Measurements from ENCODE around the gene PATJ. TPM values are rescaled to one million over a fixed set of nuclear protein-coding genes. Genes with fewer than 3 reads are reported as not detected.

Gene PATJ
- total RNA-seq, 2 donors from 2014 or later: 74.3 to 81.7 TPM

- no peak for TF ChIP-seq CTCF (conservative IDR thresholded peaks at IDR 0.05)
- Histone ChIP-seq H3K36me3 (ENCODE audit: control insufficient read depth, insufficient read depth, low read length) (peaks cover 14% of the 10 kb centered on the region), H3K27ac (ENCODE audit: low read depth, low read length) (no peak overlapping the region), H3K4me3 (ENCODE audit: low read length) (no peak overlapping the region), H3K9ac (ENCODE audit: extremely low read depth, low read length, poor library complexity, severe bottlenecking) (no peak overlapping the region), H3K9me3 (ENCODE audit: control insufficient read depth, low read length) (no peaks in the 10 kb centered on the region), H3K27me3 (ENCODE audit: control insufficient read depth, insufficient read depth, low read length, poor library complexity, severe bottlenecking) (no peaks in the 10 kb centered on the region), H3K4me1 (ENCODE audit: control insufficient read depth, insufficient read depth, low read length) (peaks cover 12% of the 10 kb centered on the region)
- WGBS, 2 experiments (ENCODE audit: insufficient coverage in 1 of 2, insufficient read length in 1 of 2): 90 to 97% methylated on average over 2 to 9 of the region's 9 CpGs
- Mint-ChIP-seq H3K9me3 (no peaks in the 10 kb centered on the region), H3K27ac (peak overlapping the region; percentile 84), H3K36me3 (ENCODE audit: low read depth) (peaks cover 52% of the 10 kb centered on the region), H3K4me1 (peaks cover 16% of the 10 kb centered on the region), H3K27me3 (ENCODE audit: insufficient read depth) (no peaks in the 10 kb centered on the region), H3K4me3 (peak overlapping the region; percentile 5)
- DNase-seq: no peak
These were observed 77.1 kb downstream of the PATJ start for GRCh38 chr1:61819421-61819820.

- no peak overlapping the region for H3K4me3 ChIP-seq (ENCODE audit: low read length)
- Mint-ChIP-seq H3K4me3 (no peak overlapping the region), H3K4me1 (peaks cover 8% of the 10 kb centered on the region), H3K36me3 (ENCODE audit: low read depth) (peaks cover 71% of the 10 kb centered on the region), H3K27me3 (ENCODE audit: insufficient read depth) (no peaks in the 10 kb centered on the region), H3K9me3 (no peaks in the 10 kb centered on the region), H3K27ac (no peak overlapping the region)
- DNase-seq: no peak
- peaks cover 4% of the 10 kb centered on the region for H3K4me1 ChIP-seq (ENCODE audit: control insufficient read depth, insufficient read depth, low read length)
- H3K36me3 ChIP-seq (ENCODE audit: control insufficient read depth, insufficient read depth, low read length): peaks cover 28% of the 10 kb centered on the region
- no peak for TF ChIP-seq CTCF (conservative IDR thresholded peaks at IDR 0.05)
- H3K27ac ChIP-seq (ENCODE audit: low read depth, low read length): no peak overlapping the region
- 71% methylated on average over 1 of the region's 1 CpG; no CpG with 5 or more reads in 1 of the 2 experiments for whole genome bisulfite sequencing, 2 experiments (ENCODE audit: insufficient coverage in 1 of 2, insufficient read length in 1 of 2)
- no peak overlapping the region for H3K9ac ChIP-seq (ENCODE audit: extremely low read depth, low read length, poor library complexity, severe bottlenecking)
- no peaks in the 10 kb centered on the region for H3K27me3 ChIP-seq (ENCODE audit: control insufficient read depth, insufficient read depth, low read length, poor library complexity, severe bottlenecking)
- no peaks in the 10 kb centered on the region for H3K9me3 ChIP-seq (ENCODE audit: control insufficient read depth, low read length)
These were observed 83.1 kb downstream of the PATJ start for GRCh38 chr1:61825393-61825792.

GRCh38 chr1:61828805-61829204, 86.5 kb downstream of the PATJ start:
- Histone ChIP-seq H3K27ac (ENCODE audit: low read depth, low read length) (no peak overlapping the region), H3K4me3 (ENCODE audit: low read length) (no peak overlapping the region), H3K4me1 (ENCODE audit: control insufficient read depth, insufficient read depth, low read length) (peaks cover 4% of the 10 kb centered on the region), H3K9ac (ENCODE audit: extremely low read depth, low read length, poor library complexity, severe bottlenecking) (no peak overlapping the region), H3K27me3 (ENCODE audit: control insufficient read depth, insufficient read depth, low read length, poor library complexity, severe bottlenecking) (no peaks in the 10 kb centered on the region), H3K9me3 (ENCODE audit: control insufficient read depth, low read length) (no peaks in the 10 kb centered on the region), H3K36me3 (ENCODE audit: control insufficient read depth, insufficient read depth, low read length) (peaks cover 20% of the 10 kb centered on the region)
- H3K36me3 Mint-ChIP-seq (ENCODE audit: low read depth): peaks cover 68% of the 10 kb centered on the region
- H3K9me3 Mint-ChIP-seq: no peaks in the 10 kb centered on the region
- no peak for TF ChIP-seq CTCF (conservative IDR thresholded peaks at IDR 0.05)
- no peak for DNase-seq
- H3K4me3 Mint-ChIP-seq: no peak overlapping the region
- H3K4me1 Mint-ChIP-seq: peaks cover 11% of the 10 kb centered on the region
- no peaks in the 10 kb centered on the region for H3K27me3 Mint-ChIP-seq (ENCODE audit: insufficient read depth)
- H3K27ac Mint-ChIP-seq: peak overlapping the region; percentile 39
- 97% methylated on average over 3 of the region's 3 CpGs; no CpG with 5 or more reads in 1 of the 2 experiments for WGBS, 2 experiments (ENCODE audit: insufficient coverage in 1 of 2, insufficient read length in 1 of 2)

Measured in endodermal cell (in vitro differentiated cells).